Endometrial microvascular endothelial cells (primary cell): ENCODE measurements around the gene PIP5K1A. TPM values are rescaled to one million over a fixed set of nuclear protein-coding genes. Genes with fewer than 3 reads are reported as not detected.
"Not testable (repeated sequence)": the region's sequence is repeated elsewhere in the genome, so short reads cannot be mapped to it uniquely, and the experiment has no call there.

ENCODE experiments used
- in situ Hi-C: cut with HindIII; loops from 2 replicates; pipeline ENCODE4 v1.10.0; 2017; ENCODE audit warnings: low sequenced_read_pairs, low pct_unique_long_range_greater_than_20kb; ENCODE audit errors: inconsistent ontology term
- total RNA-seq: library from RNA; depleted of rRNA; stranded (reverse); fragments of >200 nt; gene quantifications from one replicate; pipeline ENCODE4 v1.2.3, GENCODE V29; 2015; ENCODE audit errors: inconsistent ontology term

Gene PIP5K1A
- total RNA-seq, result 50.7 TPM

DNA sequence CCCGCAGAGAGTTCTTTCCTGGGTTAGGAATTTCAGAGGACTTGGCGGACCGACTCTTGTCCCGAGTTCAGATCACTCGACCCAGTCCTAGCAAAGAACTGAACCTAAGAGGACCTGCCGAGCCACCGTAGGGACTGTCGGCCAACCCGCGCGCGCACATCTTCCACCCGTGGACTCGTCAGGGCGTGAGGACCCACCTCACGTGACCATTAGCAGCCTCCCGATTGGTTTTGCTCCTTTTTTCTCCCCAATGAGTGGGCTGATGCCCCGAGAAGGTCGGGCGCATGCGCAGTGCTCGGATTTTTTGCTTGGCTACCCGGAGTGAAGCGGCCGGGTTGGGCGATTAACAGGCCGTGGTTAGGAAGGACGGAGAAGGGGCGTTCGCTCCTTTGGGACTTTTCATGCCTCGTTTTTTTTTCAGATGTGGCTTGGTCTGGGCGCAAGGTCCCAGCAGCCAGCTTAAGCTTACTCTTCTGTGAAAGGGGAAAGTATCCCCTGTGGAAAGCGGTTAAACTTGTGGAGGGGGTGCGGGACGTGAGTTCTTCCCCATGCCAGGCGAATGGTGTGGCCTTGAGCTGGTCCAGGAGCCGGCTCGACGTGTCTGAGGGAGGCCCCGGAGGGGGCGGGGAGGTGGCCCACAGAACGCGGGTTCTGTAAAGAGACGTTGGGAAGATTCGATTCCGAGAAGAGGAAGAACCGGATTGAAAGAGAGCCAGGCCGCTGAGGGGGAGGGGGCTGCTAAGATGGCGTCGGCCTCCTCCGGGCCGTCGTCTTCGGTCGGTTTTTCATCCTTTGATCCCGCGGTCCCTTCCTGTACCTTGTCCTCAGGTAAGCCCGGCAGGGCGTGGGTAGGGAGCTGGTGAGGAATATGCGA, at the start of gene PIP5K1A:
PIP5K1A (plus strand) TSS at position 299 of the 874 bp plus-strand sequence; CDS start at position 744, 445 bp downstream.
- in situ Hi-C loops, result no loop called here

- in situ Hi-C loops, result no loop called here
Measured at GRCh38 chr1:151156515-151156819, 41.9 kb upstream of the PIP5K1A start, which contains the start of gene TNFAIP8L2. Gene TNFAIP8L2 (plus strand): TSS chr1:151156649. CDS start chr1:151158698, 2,049 bp downstream.

DNA sequence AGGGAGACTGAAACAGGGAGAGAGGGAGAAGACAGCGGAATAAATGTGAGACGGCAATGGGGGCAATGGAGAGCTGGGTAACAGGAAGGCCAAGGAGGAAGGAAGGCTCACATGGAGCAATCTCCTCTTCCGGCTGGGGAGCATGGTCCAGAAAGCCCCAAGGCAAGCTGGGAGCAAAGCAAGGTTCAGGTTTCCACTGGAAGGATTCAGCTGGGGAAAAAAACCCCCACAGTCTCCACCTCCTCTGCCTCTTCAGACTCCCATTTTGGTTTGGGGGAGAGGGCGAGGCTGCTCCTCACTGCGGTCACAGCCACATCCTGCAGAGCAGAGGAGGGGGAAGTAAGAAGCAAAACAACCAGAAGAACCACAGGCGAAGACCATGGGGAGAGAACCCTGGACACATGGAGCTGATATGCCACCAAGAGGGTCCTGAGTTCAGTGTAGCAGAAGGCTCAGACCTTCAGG, 41.3 kb upstream of the PIP5K1A start:
- in situ Hi-C loops, result no loop called here

DNA sequence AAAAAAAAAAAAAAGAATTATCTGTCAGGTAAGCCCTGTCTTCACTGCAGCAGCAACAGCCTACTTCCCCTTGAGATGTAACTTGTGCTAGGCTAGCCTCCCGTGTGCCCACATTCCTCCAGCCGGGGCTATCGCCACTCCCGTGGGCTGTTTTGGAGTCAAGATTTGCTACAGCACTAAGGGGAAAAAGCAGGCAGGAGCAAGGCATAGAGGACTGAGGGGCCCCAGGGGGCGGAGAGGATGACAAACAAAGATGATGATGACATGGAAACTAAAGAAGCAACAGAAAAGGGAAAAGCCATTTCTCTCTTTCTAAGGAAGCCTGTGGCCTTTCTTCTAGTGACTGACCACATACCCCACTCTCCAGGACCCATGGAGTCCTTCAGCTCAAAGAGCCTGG, 40.0 kb upstream of the PIP5K1A start:
- in situ Hi-C loops, result no loop called here

- in situ Hi-C loops, result no loop called here
Measured at GRCh38 chr1:151158751-151159251, 39.6 kb upstream of the PIP5K1A start.

DNA sequence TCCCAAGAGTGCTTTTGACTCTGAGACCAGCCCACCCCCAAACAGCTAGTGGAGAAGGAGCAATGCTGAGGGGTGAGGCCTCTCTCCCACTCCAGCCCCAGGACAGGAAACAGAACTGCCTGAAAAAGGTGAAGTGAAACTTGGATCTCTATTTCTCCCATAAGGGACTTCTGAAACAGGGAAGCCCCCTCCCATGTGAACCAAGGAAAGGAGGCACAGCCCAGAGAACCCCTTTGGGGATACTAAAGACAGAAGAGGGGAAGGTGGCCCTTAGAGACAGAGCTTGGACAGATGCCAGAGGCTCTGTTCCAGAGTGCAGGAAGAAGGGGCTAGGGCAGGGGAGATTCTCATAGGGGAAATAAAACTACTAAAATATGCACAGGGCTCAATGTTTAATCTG, 39.0 kb upstream of the PIP5K1A start:
- in situ Hi-C loops, result no loop called here

DNA sequence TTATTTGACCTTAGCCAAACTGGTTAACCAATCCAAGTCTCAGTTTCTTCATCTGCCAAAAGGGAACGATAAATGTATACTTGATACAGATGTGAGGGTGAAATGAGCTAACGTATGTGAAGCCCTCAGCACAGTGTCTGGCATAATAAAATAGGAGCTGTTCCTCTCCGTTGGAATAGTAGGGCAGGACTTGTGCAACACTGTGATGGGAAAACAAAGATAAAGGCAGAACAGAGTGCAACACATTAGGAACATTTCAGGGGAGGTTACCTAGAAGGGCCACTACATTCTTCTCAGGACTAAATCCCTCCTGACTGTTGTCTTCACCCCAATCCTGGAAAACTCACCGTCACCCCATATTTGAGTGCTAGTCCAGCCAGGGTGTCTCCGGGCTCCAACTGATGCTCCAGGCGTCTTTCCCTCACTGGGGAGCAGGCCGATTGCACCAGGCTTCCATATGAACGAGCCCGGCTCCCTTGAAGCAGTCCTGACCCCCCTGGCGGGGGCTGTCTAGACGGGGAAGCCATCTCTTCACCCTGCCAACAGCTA, 33.5 kb upstream of the PIP5K1A start:
- in situ Hi-C loops, result no loop called here

GRCh38 chr1:151165281-151165737, 33.0 kb upstream of the PIP5K1A start:
- in situ Hi-C loops, result no loop called here

- in situ Hi-C loops, result no loop called here
Measured at GRCh38 chr1:151165738-151166504, 32.4 kb upstream of the PIP5K1A start, which contains the start of the genes LYSMD1 and SCNM1. Gene LYSMD1 (minus strand): TSS chr1:151165902. CDS start chr1:151165258, 644 bp downstream. Gene SCNM1 (plus strand): TSS chr1:151166144. CDS start chr1:151166153, 9 bp downstream.

- in situ Hi-C loops, result no loop called here
Measured at GRCh38 chr1:151166505-151166956, 31.8 kb upstream of the PIP5K1A start.

DNA sequence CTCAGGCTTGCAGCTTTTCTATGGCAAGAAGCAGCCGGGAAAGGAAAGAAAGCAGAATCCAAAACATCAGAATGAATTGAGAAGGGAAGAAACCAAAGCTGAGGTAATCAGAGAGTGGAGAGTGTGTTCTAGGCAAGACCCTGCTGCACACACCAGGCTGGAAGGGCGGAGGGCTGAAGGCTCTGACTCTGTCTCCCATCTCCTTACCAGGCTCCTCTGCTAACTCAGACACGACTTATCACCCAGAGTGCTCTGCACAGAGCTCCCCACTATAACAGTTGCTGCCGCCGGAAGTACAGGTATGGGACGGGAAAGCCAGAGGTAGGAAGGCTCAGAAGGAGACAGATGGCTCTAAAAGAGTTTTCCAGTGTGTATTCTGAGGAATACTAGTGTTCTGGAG, 31.2 kb upstream of the PIP5K1A start:
- in situ Hi-C loops, result no loop called here

- in situ Hi-C loops, result no loop called here
Measured at GRCh38 chr1:151171190-151171589, 27.2 kb upstream of the PIP5K1A start.

- in situ Hi-C loops, result no loop called here
Measured at GRCh38 chr1:151175041-151175741, 23.2 kb upstream of the PIP5K1A start.

DNA sequence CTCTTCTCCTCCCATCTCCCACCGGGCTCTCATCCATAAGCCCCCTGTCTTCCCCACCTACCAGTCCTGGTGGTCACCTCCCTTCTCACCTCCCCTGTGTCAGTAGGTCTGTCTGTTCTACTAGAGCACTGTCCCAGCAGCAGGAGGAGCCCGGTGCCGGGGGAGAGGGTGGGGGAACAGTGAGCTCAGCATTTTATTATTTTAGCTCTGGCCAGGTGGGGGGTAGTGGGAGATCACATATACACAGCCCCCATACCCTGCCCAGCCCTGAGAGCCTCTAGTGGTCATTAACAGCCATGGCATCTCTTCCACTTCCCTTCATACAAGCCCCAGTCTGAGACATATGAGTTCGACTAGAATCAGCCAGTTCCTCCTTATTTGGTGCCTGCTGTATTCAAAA, 22.5 kb upstream of the PIP5K1A start, which contains the start of gene TMOD4:
TMOD4 (minus strand) TSS at position 119 of the 400 bp plus-strand sequence. CDS start 1,106 bp downstream, outside the sequence.
- in situ Hi-C loops, result no loop called here

DNA sequence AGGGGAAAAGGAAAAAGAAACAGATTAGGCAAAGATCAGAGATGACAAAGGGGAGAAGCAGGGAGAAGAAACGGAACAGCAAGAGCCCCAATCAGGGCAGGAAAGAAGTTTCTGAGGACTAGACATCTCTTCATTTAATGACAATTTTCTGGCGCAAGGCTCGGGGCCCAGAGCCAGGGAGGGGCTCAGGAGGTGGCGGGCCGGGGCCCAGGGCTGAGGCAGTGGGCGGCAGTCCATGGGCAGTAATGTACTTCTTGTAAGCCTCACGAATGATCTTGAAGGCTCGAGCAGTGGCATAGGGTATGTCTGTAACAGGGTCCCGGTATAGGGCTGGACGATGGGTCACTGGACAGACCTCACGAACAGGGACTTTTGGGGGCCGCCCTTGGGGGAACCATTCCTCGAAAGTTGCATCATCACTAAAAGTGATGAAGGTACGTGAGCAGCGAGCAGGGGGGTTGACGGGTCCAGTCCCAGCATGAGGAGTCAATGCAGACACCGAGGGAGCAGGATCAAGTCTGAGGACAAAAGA, 21.8 kb upstream of the PIP5K1A start:
- in situ Hi-C loops, result no loop called here

DNA sequence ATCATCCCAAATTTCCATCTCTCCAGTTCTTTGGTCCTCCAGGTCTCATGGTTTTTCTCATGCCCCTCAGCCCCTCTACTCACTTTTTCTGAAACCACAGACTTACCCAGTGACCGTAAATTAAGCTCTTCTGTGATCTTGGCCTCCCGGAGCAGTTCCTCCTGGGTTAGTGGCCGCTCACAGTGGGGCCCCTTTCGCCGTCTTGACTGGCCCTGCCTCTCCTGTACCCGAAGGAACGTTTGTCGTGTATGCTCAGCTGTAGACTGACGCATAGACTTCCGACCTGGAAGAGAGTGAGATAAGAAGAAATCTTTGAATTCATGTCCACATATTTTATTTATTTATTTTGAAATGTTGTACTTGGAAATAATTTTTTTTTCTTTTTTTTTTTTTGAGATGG, 14.1 kb upstream of the PIP5K1A start:
- in situ Hi-C loops, result no loop called here

GRCh38 chr1:151187205-151187604, 11.1 kb upstream of the PIP5K1A start:
- in situ Hi-C loops, result no loop called here

- in situ Hi-C loops, result not testable (repeated sequence)
Measured at GRCh38 chr1:151188667-151189066, 9.7 kb upstream of the PIP5K1A start.
